ENCODE measurements around the gene KCTD17. TPM values are rescaled to one million over a fixed set of nuclear protein-coding genes. Genes with fewer than 3 reads are reported as not detected.

Gene KCTD17
- total RNA-seq, 1 experiment from 2014 or later: 11.7 TPM

GRCh38 chr22:37014835-37015586 is 36.5 kb upstream of the KCTD17 start:
- ChIA-PET POLR2A (no interaction called here), CTCF (interaction anchor here (0.6 kb wide), 1 partner anchor 697 kb away, joined by 4 read pairs; no protein-coding TSS in a partner anchor)
- TF ChIP-seq CTCF (IDR thresholded peaks at IDR 0.05; ENCODE audit: unreplicated experiment): no peak
- no peaks in the 10 kb centered on the region for H3K27me3 Mint-ChIP-seq (ENCODE audit: insufficient read depth, unreplicated experiment)
- intact Hi-C loops (cut with micrococcal nuclease): no loop called here
- H3K9me3 Mint-ChIP-seq (ENCODE audit: unreplicated experiment): no peaks in the 10 kb centered on the region
- BruUV-seq (replicated peaks): no TSS peak
- H3K4me3 Mint-ChIP-seq (ENCODE audit: unreplicated experiment): no peak overlapping the region
- H3K36me3 Mint-ChIP-seq (ENCODE audit: insufficient read depth, unreplicated experiment): peaks cover 4% of the 10 kb centered on the region
- no peak overlapping the region for H3K27ac Mint-ChIP-seq (ENCODE audit: low read depth, unreplicated experiment)
- DNase-seq (ENCODE audit: unreplicated experiment): no peak
- peaks cover 15% of the 10 kb centered on the region for H3K4me1 Mint-ChIP-seq (ENCODE audit: insufficient read depth, unreplicated experiment)

DNA sequence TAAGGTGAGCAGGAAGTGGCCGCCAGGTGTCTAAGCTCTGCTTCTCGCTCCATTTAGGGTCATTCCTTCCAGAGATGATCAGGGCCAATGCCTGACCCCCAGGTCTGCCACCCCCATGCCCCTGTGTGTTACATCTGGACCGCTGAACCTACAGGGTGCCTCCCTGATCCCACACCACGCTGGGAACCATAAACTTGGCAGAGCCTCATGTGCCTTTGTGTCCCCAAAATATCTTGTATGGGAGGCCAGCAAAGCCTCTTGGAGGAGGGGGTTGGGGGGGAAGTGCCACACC is 36.0 kb upstream of the KCTD17 start:
- ChIA-PET POLR2A (interaction anchor here (0.6 kb wide), 1 partner anchor 10 kb away, joined by 4 read pairs; no protein-coding TSS in a partner anchor), CTCF (interaction anchor here (0.6 kb wide), 1 partner anchor 11 kb away, joined by 3 read pairs; no protein-coding TSS in a partner anchor)
- peaks cover 2% of the 10 kb centered on the region for H3K36me3 Mint-ChIP-seq (ENCODE audit: insufficient read depth, unreplicated experiment)
- no peaks in the 10 kb centered on the region for H3K9me3 Mint-ChIP-seq (ENCODE audit: unreplicated experiment)
- BruUV-seq (replicated peaks): no TSS peak
- H3K27ac Mint-ChIP-seq (ENCODE audit: low read depth, unreplicated experiment): no peak overlapping the region
- intact Hi-C loops (cut with micrococcal nuclease): no loop called here
- DNase-seq (ENCODE audit: unreplicated experiment): no peak
- no peaks in the 10 kb centered on the region for H3K27me3 Mint-ChIP-seq (ENCODE audit: insufficient read depth, unreplicated experiment)
- no peak for TF ChIP-seq CTCF (IDR thresholded peaks at IDR 0.05; ENCODE audit: unreplicated experiment)
- H3K4me1 Mint-ChIP-seq (ENCODE audit: insufficient read depth, unreplicated experiment): peaks cover 15% of the 10 kb centered on the region
- H3K4me3 Mint-ChIP-seq (ENCODE audit: unreplicated experiment): no peak overlapping the region

DNA sequence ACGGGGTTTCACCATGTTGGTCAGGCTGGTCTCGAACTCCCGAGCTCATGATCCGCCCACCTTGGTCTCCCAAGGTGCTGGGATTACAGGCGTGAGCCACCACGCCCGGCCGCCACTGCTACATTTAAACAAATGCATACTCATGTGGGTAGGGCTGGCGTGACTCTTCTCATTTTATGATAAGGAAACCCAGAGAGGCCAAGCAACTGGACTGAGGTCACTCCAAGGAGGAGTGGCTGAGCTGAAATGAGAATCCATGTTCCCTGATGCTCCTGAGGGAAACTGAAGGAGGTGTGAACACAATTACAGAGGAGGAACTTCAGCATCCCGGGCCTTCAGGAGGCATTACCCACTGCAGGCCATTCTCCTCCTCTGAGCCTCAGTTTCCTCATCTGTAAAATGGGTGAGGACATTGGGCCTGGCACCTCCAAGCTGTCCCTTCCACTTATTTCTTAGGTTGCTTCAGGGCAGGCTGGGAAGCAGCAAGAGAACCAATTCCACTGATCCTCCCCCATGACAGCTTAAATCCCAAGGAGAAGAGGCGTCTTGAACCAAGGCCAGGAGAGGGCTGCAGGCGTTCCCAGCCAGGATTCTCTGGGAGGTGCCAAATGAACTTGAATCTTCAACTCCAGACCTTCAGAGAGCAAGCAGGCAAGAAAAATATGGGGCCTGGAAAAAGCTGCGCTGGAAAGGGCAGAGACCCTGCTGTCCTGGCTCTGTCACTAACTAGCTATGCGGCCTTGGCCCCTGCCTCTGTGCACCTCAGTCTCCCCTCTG is 35.2 kb upstream of the KCTD17 start:
- TF ChIP-seq CTCF (IDR thresholded peaks at IDR 0.05; ENCODE audit: unreplicated experiment): no peak
- H3K36me3 Mint-ChIP-seq (ENCODE audit: insufficient read depth, unreplicated experiment): no peaks in the 10 kb centered on the region
- no peaks in the 10 kb centered on the region for H3K27me3 Mint-ChIP-seq (ENCODE audit: insufficient read depth, unreplicated experiment)
- DNase-seq (ENCODE audit: unreplicated experiment): no peak
- no peaks in the 10 kb centered on the region for H3K9me3 Mint-ChIP-seq (ENCODE audit: unreplicated experiment)
- CTCF ChIA-PET: interaction anchor here (0.6 to 1.2 kb wide), 4 partner anchors 12 to 530 kb away, joined by 3 to 4 read pairs (median 4); no protein-coding TSS in a partner anchor
- POLR2A ChIA-PET: interaction anchor here (0.6 to 0.7 kb wide), 2 partner anchors 11 to 502 kb away, joined by 3 to 4 read pairs; no protein-coding TSS in a partner anchor
- intact Hi-C loops (cut with micrococcal nuclease): no loop called here
- no TSS peak for BruUV-seq (replicated peaks)
- H3K4me3 Mint-ChIP-seq (ENCODE audit: unreplicated experiment): no peak overlapping the region
- no peak overlapping the region for H3K27ac Mint-ChIP-seq (ENCODE audit: low read depth, unreplicated experiment)
- peaks cover 15% of the 10 kb centered on the region for H3K4me1 Mint-ChIP-seq (ENCODE audit: insufficient read depth, unreplicated experiment)

GRCh38 chr22:37017356-37017755 is 34.2 kb upstream of the KCTD17 start:
- ChIA-PET CTCF (interaction anchor here (0.7 to 1.2 kb wide), 2 partner anchors 25 to 243 kb away, joined by 3 to 4 read pairs; no protein-coding TSS in a partner anchor), POLR2A (interaction anchor here (0.5 to 2.9 kb wide), 3 partner anchors 12 to 359 kb away, joined by 3 to 10 read pairs (median 3); no protein-coding TSS in a partner anchor)
- BruUV-seq (replicated peaks): no TSS peak
- no peaks in the 10 kb centered on the region for H3K36me3 Mint-ChIP-seq (ENCODE audit: insufficient read depth, unreplicated experiment)
- H3K4me3 Mint-ChIP-seq (ENCODE audit: unreplicated experiment): peak overlapping the region; percentile 33
- no peak overlapping the region for H3K27ac Mint-ChIP-seq (ENCODE audit: low read depth, unreplicated experiment)
- TF ChIP-seq CTCF (IDR thresholded peaks at IDR 0.05; ENCODE audit: unreplicated experiment): no peak
- H3K4me1 Mint-ChIP-seq (ENCODE audit: insufficient read depth, unreplicated experiment): peaks cover 22% of the 10 kb centered on the region
- DNase-seq (ENCODE audit: unreplicated experiment): no peak
- H3K9me3 Mint-ChIP-seq (ENCODE audit: unreplicated experiment): no peaks in the 10 kb centered on the region
- H3K27me3 Mint-ChIP-seq (ENCODE audit: insufficient read depth, unreplicated experiment): no peaks in the 10 kb centered on the region
- intact Hi-C loops (cut with micrococcal nuclease): no loop called here
